Measurements from ENCODE around the gene ARRB1. TPM values are rescaled to one million over a fixed set of nuclear protein-coding genes. Genes with fewer than 3 reads are reported as not detected.

The ARRB1 gene
- total RNA-seq, 1 experiment from 2014 or later, result 24.2 TPM

DNA sequence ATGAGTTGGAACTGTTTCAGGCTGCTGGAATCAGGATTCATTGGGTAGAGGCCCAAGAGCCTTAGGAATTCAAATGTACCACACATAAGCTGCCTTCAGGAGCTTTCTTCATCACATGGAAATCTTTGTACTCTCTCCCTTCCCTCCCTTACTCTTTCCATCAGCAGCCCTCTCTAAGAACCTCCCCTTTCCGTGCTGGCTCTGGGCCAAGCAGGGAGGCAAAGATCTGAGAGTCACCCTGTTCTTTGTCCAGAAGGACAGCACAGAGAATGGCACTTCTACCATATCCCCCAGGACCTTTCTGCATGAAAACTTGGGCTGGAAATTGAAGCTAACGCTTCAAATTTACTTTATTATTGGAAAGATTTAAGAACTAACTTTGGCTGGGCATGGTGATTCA, 131.6 kb downstream of the ARRB1 start:
- Histone ChIP-seq H3K36me3 (ENCODE audit: control insufficient read depth in 1 of 2, insufficient read depth in 2 of 2, low read length in 2 of 2) (no peaks in the 10 kb centered on the region), H3K9me3 (ENCODE audit: control insufficient read depth in 1 of 2, insufficient read depth in 1 of 2, low read depth in 1 of 2, low read length in 2 of 2) (no peaks in the 10 kb centered on the region), H3K79me2 (ENCODE audit: insufficient read depth, low read length) (no peaks in the 10 kb centered on the region), H3K9ac (ENCODE audit: low read length) (no peak overlapping the region), H3K4me3 (replicated peaks in 1 of 2; ENCODE audit: low read depth in 1 of 2, low read length in 2 of 2) (no peak overlapping the region), H4K20me1 (ENCODE audit: insufficient read depth) (no peaks in the 10 kb centered on the region), H3K27me3 (ENCODE audit: insufficient read depth, low read length) (peaks cover 34% of the 10 kb centered on the region; the same call in 1 of the 2 replicates), H3K4me2 (ENCODE audit: low read length) (no peak overlapping the region), H2AFZ (ENCODE audit: low read depth, low read length, poor library complexity, severe bottlenecking) (no peak overlapping the region), H3K4me1 (ENCODE audit: control insufficient read depth in 1 of 2, insufficient read depth in 2 of 2, low read length in 2 of 2) (peaks cover 0 to 7% of the 10 kb centered on the region in 2 experiments; a peak in 2 of 4 replicates), H3K9me2 (ENCODE audit: insufficient read depth) (no peaks in the 10 kb centered on the region), H3K27ac (ENCODE audit: low read depth, low read length) (no peak overlapping the region)
- BruUV-seq (replicated peaks), result no TSS peak
- DNase-seq (ENCODE audit: low read depth, low spot score) (no peak), ATAC-seq (no peak)
- TF ChIP-seq RAD21 (IDR thresholded peaks at IDR 0.05; ENCODE audit: low read depth) (no peak), ZFX (IDR thresholded peaks at IDR 0.05) (no peak), CBX3 (IDR thresholded peaks at IDR 0.05; ENCODE audit: low read depth) (no peak), POLR2A (IDR thresholded peaks at IDR 0.05; ENCODE audit: borderline replicate concordance, extremely low read depth, insufficient read depth, insufficient read length) (no peak), FOSL1 (IDR thresholded peaks at IDR 0.05; ENCODE audit: low read depth) (no peak), TCF7L2 (IDR thresholded peaks at IDR 0.05; ENCODE audit: borderline replicate concordance, extremely low read depth, insufficient read depth, insufficient read length) (no peak), SP1 (IDR thresholded peaks at IDR 0.05; ENCODE audit: low read depth) (no peak), EGR1 (IDR thresholded peaks at IDR 0.05; ENCODE audit: low read depth) (no peak)
- TF ChIP-seq, protein P1, sequence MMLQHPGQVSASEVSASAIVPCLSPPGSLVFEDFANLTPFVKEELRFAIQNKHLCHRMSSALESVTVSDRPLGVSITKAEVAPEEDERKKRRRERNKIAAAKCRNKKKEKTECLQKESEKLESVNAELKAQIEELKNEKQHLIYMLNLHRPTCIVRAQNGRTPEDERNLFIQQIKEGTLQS (IDR thresholded peaks at IDR 0.05), result no peak
- TF ChIP-seq, protein P2, sequence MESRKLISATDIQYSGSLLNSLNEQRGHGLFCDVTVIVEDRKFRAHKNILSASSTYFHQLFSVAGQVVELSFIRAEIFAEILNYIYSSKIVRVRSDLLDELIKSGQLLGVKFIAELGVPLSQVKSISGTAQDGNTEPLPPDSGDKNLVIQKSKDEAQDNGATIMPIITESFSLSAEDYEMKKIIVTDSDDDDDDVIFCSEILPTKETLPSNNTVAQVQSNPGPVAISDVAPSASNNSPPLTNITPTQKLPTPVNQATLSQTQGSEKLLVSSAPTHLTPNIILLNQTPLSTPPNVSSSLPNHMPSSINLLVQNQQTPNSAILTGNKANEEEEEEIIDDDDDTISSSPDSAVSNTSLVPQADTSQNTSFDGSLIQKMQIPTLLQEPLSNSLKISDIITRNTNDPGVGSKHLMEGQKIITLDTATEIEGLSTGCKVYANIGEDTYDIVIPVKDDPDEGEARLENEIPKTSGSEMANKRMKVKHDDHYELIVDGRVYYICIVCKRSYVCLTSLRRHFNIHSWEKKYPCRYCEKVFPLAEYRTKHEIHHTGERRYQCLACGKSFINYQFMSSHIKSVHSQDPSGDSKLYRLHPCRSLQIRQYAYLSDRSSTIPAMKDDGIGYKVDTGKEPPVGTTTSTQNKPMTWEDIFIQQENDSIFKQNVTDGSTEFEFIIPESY (IDR thresholded peaks at IDR 0.05; ENCODE audit: extremely low read depth, insufficient replicate concordance, low read length), result no peak
- CTCF ChIA-PET, result no interaction called here
- intact Hi-C loops (cut with micrococcal nuclease), result no loop called here
- RAD21 ChIA-PET (ENCODE audit: low non-redundant PET in 1 of 2, low total read pairs in 2 of 2, uncharacterized antibody in 2 of 2, unreplicated experiment in 2 of 2), result no interaction called here
- POLR2A ChIA-PET, result no interaction called here
